ENCODE measurements around the gene GNAQ.

GNAQ gene

GRCh38 chr9:77798140-77798539 is 233.5 kb downstream of the GNAQ start:
- no peaks in the 10 kb centered on the region for H3K27me3 ChIP-seq (ENCODE audit: control insufficient read depth, insufficient read depth, low read length)
- H3K79me2 ChIP-seq: no peaks in the 10 kb centered on the region
- H3K4me2 ChIP-seq (ENCODE audit: low read length): no peak overlapping the region
- no peak overlapping the region for H2AFZ ChIP-seq
- no peak overlapping the region for H3K4me3 ChIP-seq (ENCODE audit: low read depth, low read length)
- H3K36me3 ChIP-seq (ENCODE audit: control insufficient read depth, insufficient read depth, low read length): no peaks in the 10 kb centered on the region
- H3K4me1 ChIP-seq: no peaks in the 10 kb centered on the region
- H3K9ac ChIP-seq: no peak overlapping the region
- no peak for TF ChIP-seq CTCF (IDR thresholded peaks at IDR 0.05)
- H3K27ac ChIP-seq: no peak overlapping the region
- H3K9me3 ChIP-seq (ENCODE audit: control insufficient read depth, low read length): no peaks in the 10 kb centered on the region

GRCh38 chr9:77794985-77795384 is 236.6 kb downstream of the GNAQ start:
- no peaks in the 10 kb centered on the region for H3K36me3 ChIP-seq (ENCODE audit: control insufficient read depth, insufficient read depth, low read length)
- H3K4me2 ChIP-seq (ENCODE audit: low read length): no peak overlapping the region
- no peak overlapping the region for H2AFZ ChIP-seq
- no peaks in the 10 kb centered on the region for H3K27me3 ChIP-seq (ENCODE audit: control insufficient read depth, insufficient read depth, low read length)
- no peaks in the 10 kb centered on the region for H3K9me3 ChIP-seq (ENCODE audit: control insufficient read depth, low read length)
- no peak overlapping the region for H3K4me3 ChIP-seq (ENCODE audit: low read depth, low read length)
- H3K4me1 ChIP-seq: no peaks in the 10 kb centered on the region
- no peak overlapping the region for H3K9ac ChIP-seq
- no peak for TF ChIP-seq CTCF (IDR thresholded peaks at IDR 0.05)
- H3K79me2 ChIP-seq: no peaks in the 10 kb centered on the region
- H3K27ac ChIP-seq: no peak overlapping the region

GRCh38 chr9:77793849-77794248 is 237.8 kb downstream of the GNAQ start:
- no peak for TF ChIP-seq CTCF (IDR thresholded peaks at IDR 0.05)

GRCh38 chr9:77789891-77790290 is 241.7 kb downstream of the GNAQ start:
- no peaks in the 10 kb centered on the region for H3K36me3 ChIP-seq (ENCODE audit: control insufficient read depth, insufficient read depth, low read length)
- no peak for TF ChIP-seq CTCF (IDR thresholded peaks at IDR 0.05)
- H3K4me3 ChIP-seq (ENCODE audit: low read depth, low read length): no peak overlapping the region

More at GRCh38 chr9:77793849-77794248, 237.8 kb downstream of the GNAQ start:
- no peak overlapping the region for H3K9ac ChIP-seq
- no peak overlapping the region for H3K4me3 ChIP-seq (ENCODE audit: low read depth, low read length)
- H3K4me1 ChIP-seq: no peaks in the 10 kb centered on the region
- H3K4me2 ChIP-seq (ENCODE audit: low read length): no peak overlapping the region
- no peaks in the 10 kb centered on the region for H3K27me3 ChIP-seq (ENCODE audit: control insufficient read depth, insufficient read depth, low read length)
- no peaks in the 10 kb centered on the region for H3K79me2 ChIP-seq
- no peak overlapping the region for H2AFZ ChIP-seq
- no peak overlapping the region for H3K27ac ChIP-seq
- no peaks in the 10 kb centered on the region for H3K36me3 ChIP-seq (ENCODE audit: control insufficient read depth, insufficient read depth, low read length)
- no peaks in the 10 kb centered on the region for H3K9me3 ChIP-seq (ENCODE audit: control insufficient read depth, low read length)

GRCh38 chr9:77785341-77785740 is 246.3 kb downstream of the GNAQ start:
- Histone ChIP-seq H3K4me1 (no peaks in the 10 kb centered on the region), H3K27me3 (ENCODE audit: control insufficient read depth, insufficient read depth, low read length) (no peaks in the 10 kb centered on the region), H2AFZ (no peak overlapping the region), H3K9me3 (ENCODE audit: control insufficient read depth, low read length) (no peaks in the 10 kb centered on the region), H3K4me3 (ENCODE audit: low read depth, low read length) (no peak overlapping the region), H3K36me3 (ENCODE audit: control insufficient read depth, insufficient read depth, low read length) (no peaks in the 10 kb centered on the region), H3K79me2 (no peaks in the 10 kb centered on the region), H3K27ac (no peak overlapping the region), H3K4me2 (ENCODE audit: low read length) (no peak overlapping the region), H3K9ac (no peak overlapping the region)
- TF ChIP-seq CTCF (IDR thresholded peaks at IDR 0.05): no peak

More at GRCh38 chr9:77789891-77790290, 241.7 kb downstream of the GNAQ start:
- no peaks in the 10 kb centered on the region for H3K27me3 ChIP-seq (ENCODE audit: control insufficient read depth, insufficient read depth, low read length)
- H3K4me2 ChIP-seq (ENCODE audit: low read length): no peak overlapping the region
- H3K27ac ChIP-seq: no peak overlapping the region
- H3K79me2 ChIP-seq: no peaks in the 10 kb centered on the region
- H2AFZ ChIP-seq: no peak overlapping the region
- no peaks in the 10 kb centered on the region for H3K4me1 ChIP-seq
- H3K9ac ChIP-seq: no peak overlapping the region
- no peaks in the 10 kb centered on the region for H3K9me3 ChIP-seq (ENCODE audit: control insufficient read depth, low read length)
